Vagina (tissue), 2 donors: ENCODE results near the gene AAMDC.
"Not testable (repeated sequence)": the region's sequence is repeated elsewhere in the genome, so short reads cannot be mapped to it uniquely, and the experiment has no call there.

Experiments used
- POLR2A ChIP-seq, 2 donors: fragments of 450-650 bp; IDR thresholded peaks; one replicate each; pipeline ENCODE4 v1.6.1; 2017; ENCODE audit warnings: antibody characterized with exemption in 2 of 2, mild to moderate bottlenecking in 2 of 2, moderate library complexity in 2 of 2
- TF ChIP-seq, protein P1 (sequence below), 3 experiments: fragments of 450-650 bp in 2 of 3; fragments of 200-600 bp in 1 of 3; sonication (generic) in 1 of 3; IDR thresholded peaks; one replicate each; pipeline ENCODE4 v1.5.1; 2017 to 2019; ENCODE audit warnings: antibody characterized with exemption in 3 of 3, mild to moderate bottlenecking in 2 of 3, moderate library complexity in 2 of 3

GRCh38 chr11:77914307-77914791, 93.4 kb downstream of the AAMDC start:
- TF ChIP-seq, protein P1, sequence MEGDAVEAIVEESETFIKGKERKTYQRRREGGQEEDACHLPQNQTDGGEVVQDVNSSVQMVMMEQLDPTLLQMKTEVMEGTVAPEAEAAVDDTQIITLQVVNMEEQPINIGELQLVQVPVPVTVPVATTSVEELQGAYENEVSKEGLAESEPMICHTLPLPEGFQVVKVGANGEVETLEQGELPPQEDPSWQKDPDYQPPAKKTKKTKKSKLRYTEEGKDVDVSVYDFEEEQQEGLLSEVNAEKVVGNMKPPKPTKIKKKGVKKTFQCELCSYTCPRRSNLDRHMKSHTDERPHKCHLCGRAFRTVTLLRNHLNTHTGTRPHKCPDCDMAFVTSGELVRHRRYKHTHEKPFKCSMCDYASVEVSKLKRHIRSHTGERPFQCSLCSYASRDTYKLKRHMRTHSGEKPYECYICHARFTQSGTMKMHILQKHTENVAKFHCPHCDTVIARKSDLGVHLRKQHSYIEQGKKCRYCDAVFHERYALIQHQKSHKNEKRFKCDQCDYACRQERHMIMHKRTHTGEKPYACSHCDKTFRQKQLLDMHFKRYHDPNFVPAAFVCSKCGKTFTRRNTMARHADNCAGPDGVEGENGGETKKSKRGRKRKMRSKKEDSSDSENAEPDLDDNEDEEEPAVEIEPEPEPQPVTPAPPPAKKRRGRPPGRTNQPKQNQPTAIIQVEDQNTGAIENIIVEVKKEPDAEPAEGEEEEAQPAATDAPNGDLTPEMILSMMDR (IDR thresholded peaks at IDR 0.05): not testable (repeated sequence)
- TF ChIP-seq POLR2A (IDR thresholded peaks at IDR 0.05): not testable (repeated sequence)
